Vagina (tissue), 2 donors: ENCODE data around the gene SPIN1.

Experiments used
- POLR2A ChIP-seq, 2 donors: fragments of 450-650 bp; IDR thresholded peaks; one replicate each; pipeline ENCODE4 v1.6.1; 2017; ENCODE audit warnings: antibody characterized with exemption in 2 of 2, mild to moderate bottlenecking in 2 of 2, moderate library complexity in 2 of 2
- POLR2AphosphoS5 ChIP-seq, 2 donors: sonication (generic); formaldehyde crosslinking; IDR thresholded peaks; one replicate each; pipeline ENCODE4 v1.9.0; 2017; ENCODE audit warnings: antibody characterized with exemption in 2 of 2, mild to moderate bottlenecking in 2 of 2, low read depth in 1 of 2; ENCODE audit not compliant: insufficient read depth in 1 of 2

GRCh38 chr9:88462191-88462590 is 73.9 kb downstream of the SPIN1 start:
- no peak for TF ChIP-seq POLR2AphosphoS5 (IDR thresholded peaks at IDR 0.05; ENCODE audit: insufficient read depth in 1 of 2, low read depth in 1 of 2)
- TF ChIP-seq POLR2A (IDR thresholded peaks at IDR 0.05): no peak
